WTC11 (cell line): ENCODE data around the gene CEP104. TPM values are rescaled to one million over a fixed set of nuclear protein-coding genes. Genes with fewer than 3 reads are reported as not detected.
A peak's percentile ranks its signal among the peaks of the same experiment; 100 is the strongest.

Experiments used
- CREB1 ChIP-seq: sonication (generic); formaldehyde crosslinking; IDR thresholded peaks from 2 replicates; pipeline ENCODE4 v1.8.0; 2023; ENCODE audit warnings: mild to moderate bottlenecking, missing genetic modification reagents
- FOXK1 ChIP-seq: sonication (generic); formaldehyde crosslinking; IDR thresholded peaks from 2 replicates; pipeline ENCODE4 v1.8.0; 2022; ENCODE audit warnings: mild to moderate bottlenecking, moderate library complexity, missing genetic modification reagents
- IRF2 ChIP-seq: sonication (generic); formaldehyde crosslinking; IDR thresholded peaks from 2 replicates; pipeline ENCODE4 v1.8.0; 2022; ENCODE audit warnings: low read depth, missing genetic modification reagents, borderline replicate concordance
- JUN ChIP-seq: sonication (generic); formaldehyde crosslinking; IDR thresholded peaks from 2 replicates; pipeline ENCODE4 v1.8.0; 2023; ENCODE audit warnings: mild to moderate bottlenecking, missing genetic modification reagents
- KAT7 ChIP-seq: sonication (generic); formaldehyde crosslinking; IDR thresholded peaks from 2 replicates; pipeline ENCODE4 v1.8.1; 2023; ENCODE audit warnings: missing genetic modification reagents, mild to moderate bottlenecking, borderline replicate concordance
- NR1H2 ChIP-seq: sonication (generic); formaldehyde crosslinking; IDR thresholded peaks from 2 replicates; pipeline ENCODE4 v1.9.0; 2021; ENCODE audit warnings: mild to moderate bottlenecking, moderate library complexity, missing genetic modification reagents
- NR2C2 ChIP-seq: sonication (generic); formaldehyde crosslinking; IDR thresholded peaks from 2 replicates; pipeline ENCODE4 v1.8.0; 2022; ENCODE audit warnings: mild to moderate bottlenecking, missing genetic modification reagents
- PRRX2 ChIP-seq: fragments of 250-450 bp; sonication (Bioruptor Pico); IDR thresholded peaks from 2 replicates; pipeline ENCODE4 v1.8.0; 2021; ENCODE audit warnings: mild to moderate bottlenecking
- RELA ChIP-seq: sonication (generic); formaldehyde crosslinking; IDR thresholded peaks from 2 replicates; pipeline ENCODE4 v1.8.1; 2022; ENCODE audit warnings: missing genetic modification reagents, mild to moderate bottlenecking, borderline replicate concordance
- RORB ChIP-seq: fragments of 250-450 bp; sonication (Bioruptor Pico); IDR thresholded peaks from 2 replicates; pipeline ENCODE4 v1.9.0; 2021; ENCODE audit warnings: mild to moderate bottlenecking
- TP53 ChIP-seq: sonication (generic); formaldehyde crosslinking; IDR thresholded peaks from 2 replicates; pipeline ENCODE4 v1.8.1; 2023; ENCODE audit warnings: mild to moderate bottlenecking, missing genetic modification reagents
- ZBTB21 ChIP-seq: sonication (generic); formaldehyde crosslinking; IDR thresholded peaks from 2 replicates; pipeline ENCODE4 v1.8.1; 2023; ENCODE audit warnings: mild to moderate bottlenecking, missing genetic modification reagents, borderline replicate concordance
- ZNF396 ChIP-seq: fragments of 250-450 bp; sonication (Bioruptor Pico); IDR thresholded peaks from 2 replicates; pipeline ENCODE4 v1.8.0; 2021; ENCODE audit warnings: mild to moderate bottlenecking, moderate library complexity, borderline replicate concordance
- ZNF416 ChIP-seq: fragments of 250-450 bp; sonication (Bioruptor Pico); IDR thresholded peaks from 2 replicates; pipeline ENCODE4 v1.9.0; 2021; ENCODE audit warnings: mild to moderate bottlenecking, inconsistent platforms
- ZNF423 ChIP-seq: fragments of 250-450 bp; sonication (Bioruptor Pico); IDR thresholded peaks from 2 replicates; pipeline ENCODE4 v2.1.2; 2022; ENCODE audit warnings: mild to moderate bottlenecking, moderate library complexity
- ZNF512 ChIP-seq: sonication (generic); formaldehyde crosslinking; IDR thresholded peaks from 2 replicates; pipeline ENCODE4 v1.8.1; 2022; ENCODE audit warnings: missing genetic modification reagents, borderline replicate concordance
- total RNA-seq: library from RNA; stranded (reverse); gene quantifications from 3 replicates; pipeline ENCODE4 v1.2.3, GENCODE V29; 2021
- TF ChIP-seq, protein P1 (sequence below): sonication (generic); formaldehyde crosslinking; IDR thresholded peaks from 2 replicates; pipeline ENCODE4 v1.8.1; 2023; ENCODE audit warnings: mild to moderate bottlenecking, missing genetic modification reagents, moderate library complexity
- TF ChIP-seq, protein P2 (sequence below): sonication (generic); formaldehyde crosslinking; IDR thresholded peaks from 2 replicates; pipeline ENCODE4 v1.8.1; 2022; ENCODE audit warnings: mild to moderate bottlenecking, missing genetic modification reagents, moderate library complexity, borderline replicate concordance
- TF ChIP-seq, protein P3 (sequence below): fragments of 250-450 bp; sonication (Bioruptor Pico); IDR thresholded peaks from 2 replicates; pipeline ENCODE4 v1.9.0; 2021; ENCODE audit warnings: mild to moderate bottlenecking
- TF ChIP-seq, protein P4 (sequence below): sonication (generic); formaldehyde crosslinking; IDR thresholded peaks from 2 replicates; pipeline ENCODE4 v1.8.1; 2023; ENCODE audit warnings: mild to moderate bottlenecking, missing genetic modification reagents, moderate library complexity
- TF ChIP-seq, protein P5 (sequence below): sonication (generic); formaldehyde crosslinking; IDR thresholded peaks from 2 replicates; pipeline ENCODE4 v1.8.0; 2022; ENCODE audit warnings: missing genetic modification reagents
- TF ChIP-seq, protein P6 (sequence below): sonication (generic); formaldehyde crosslinking; IDR thresholded peaks from 2 replicates; pipeline ENCODE4 v1.8.0; 2023; ENCODE audit warnings: missing genetic modification reagents, mild to moderate bottlenecking, borderline replicate concordance

Gene CEP104
- total RNA-seq, 1 experiment from 2014 or later = 38.0 TPM

GRCh38 chr1:3796215-3797061, 60.6 kb downstream of the CEP104 start, which contains the start of gene LRRC47 (continued):
- TF ChIP-seq, protein P1, sequence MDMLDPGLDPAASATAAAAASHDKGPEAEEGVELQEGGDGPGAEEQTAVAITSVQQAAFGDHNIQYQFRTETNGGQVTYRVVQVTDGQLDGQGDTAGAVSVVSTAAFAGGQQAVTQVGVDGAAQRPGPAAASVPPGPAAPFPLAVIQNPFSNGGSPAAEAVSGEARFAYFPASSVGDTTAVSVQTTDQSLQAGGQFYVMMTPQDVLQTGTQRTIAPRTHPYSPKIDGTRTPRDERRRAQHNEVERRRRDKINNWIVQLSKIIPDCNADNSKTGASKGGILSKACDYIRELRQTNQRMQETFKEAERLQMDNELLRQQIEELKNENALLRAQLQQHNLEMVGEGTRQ (CRISPR knock-in tag) = 0 out of 2 replicates have a peak, but pooled peaks have one; percentile 45
- TF ChIP-seq TP53 (CRISPR knock-in tag) = no peak
- no peak for TF ChIP-seq ZNF512 (CRISPR knock-in tag)
- no peak for TF ChIP-seq PRRX2 (CRISPR knock-in tag)
- TF ChIP-seq NR1H2 (CRISPR knock-in tag) = no peak
- TF ChIP-seq RELA (CRISPR knock-in tag) = peak; percentile 68; the same call in 1 of the 2 replicates
- TF ChIP-seq ZNF396 (CRISPR knock-in tag) = no peak
- TF ChIP-seq IRF2 (CRISPR knock-in tag) = no peak
- no peak for TF ChIP-seq RORB (CRISPR knock-in tag)
- TF ChIP-seq ZNF423 (CRISPR knock-in tag) = peak; percentile 89
- peak; percentile 94 for TF ChIP-seq FOXK1
- TF ChIP-seq KAT7 (CRISPR knock-in tag) = no peak
- TF ChIP-seq, protein P2, sequence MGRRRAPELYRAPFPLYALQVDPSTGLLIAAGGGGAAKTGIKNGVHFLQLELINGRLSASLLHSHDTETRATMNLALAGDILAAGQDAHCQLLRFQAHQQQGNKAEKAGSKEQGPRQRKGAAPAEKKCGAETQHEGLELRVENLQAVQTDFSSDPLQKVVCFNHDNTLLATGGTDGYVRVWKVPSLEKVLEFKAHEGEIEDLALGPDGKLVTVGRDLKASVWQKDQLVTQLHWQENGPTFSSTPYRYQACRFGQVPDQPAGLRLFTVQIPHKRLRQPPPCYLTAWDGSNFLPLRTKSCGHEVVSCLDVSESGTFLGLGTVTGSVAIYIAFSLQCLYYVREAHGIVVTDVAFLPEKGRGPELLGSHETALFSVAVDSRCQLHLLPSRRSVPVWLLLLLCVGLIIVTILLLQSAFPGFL (CRISPR knock-in tag) = no peak
- no peak for TF ChIP-seq CREB1 (CRISPR knock-in tag)
- TF ChIP-seq, protein P3, sequence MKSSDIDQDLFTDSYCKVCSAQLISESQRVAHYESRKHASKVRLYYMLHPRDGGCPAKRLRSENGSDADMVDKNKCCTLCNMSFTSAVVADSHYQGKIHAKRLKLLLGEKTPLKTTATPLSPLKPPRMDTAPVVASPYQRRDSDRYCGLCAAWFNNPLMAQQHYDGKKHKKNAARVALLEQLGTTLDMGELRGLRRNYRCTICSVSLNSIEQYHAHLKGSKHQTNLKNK (CRISPR knock-in tag) = no peak; the same call in 1 of the 2 replicates
- TF ChIP-seq, protein P4, sequence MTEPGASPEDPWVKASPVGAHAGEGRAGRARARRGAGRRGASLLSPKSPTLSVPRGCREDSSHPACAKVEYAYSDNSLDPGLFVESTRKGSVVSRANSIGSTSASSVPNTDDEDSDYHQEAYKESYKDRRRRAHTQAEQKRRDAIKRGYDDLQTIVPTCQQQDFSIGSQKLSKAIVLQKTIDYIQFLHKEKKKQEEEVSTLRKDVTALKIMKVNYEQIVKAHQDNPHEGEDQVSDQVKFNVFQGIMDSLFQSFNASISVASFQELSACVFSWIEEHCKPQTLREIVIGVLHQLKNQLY (CRISPR knock-in tag) = no peak
- TF ChIP-seq, protein P5, sequence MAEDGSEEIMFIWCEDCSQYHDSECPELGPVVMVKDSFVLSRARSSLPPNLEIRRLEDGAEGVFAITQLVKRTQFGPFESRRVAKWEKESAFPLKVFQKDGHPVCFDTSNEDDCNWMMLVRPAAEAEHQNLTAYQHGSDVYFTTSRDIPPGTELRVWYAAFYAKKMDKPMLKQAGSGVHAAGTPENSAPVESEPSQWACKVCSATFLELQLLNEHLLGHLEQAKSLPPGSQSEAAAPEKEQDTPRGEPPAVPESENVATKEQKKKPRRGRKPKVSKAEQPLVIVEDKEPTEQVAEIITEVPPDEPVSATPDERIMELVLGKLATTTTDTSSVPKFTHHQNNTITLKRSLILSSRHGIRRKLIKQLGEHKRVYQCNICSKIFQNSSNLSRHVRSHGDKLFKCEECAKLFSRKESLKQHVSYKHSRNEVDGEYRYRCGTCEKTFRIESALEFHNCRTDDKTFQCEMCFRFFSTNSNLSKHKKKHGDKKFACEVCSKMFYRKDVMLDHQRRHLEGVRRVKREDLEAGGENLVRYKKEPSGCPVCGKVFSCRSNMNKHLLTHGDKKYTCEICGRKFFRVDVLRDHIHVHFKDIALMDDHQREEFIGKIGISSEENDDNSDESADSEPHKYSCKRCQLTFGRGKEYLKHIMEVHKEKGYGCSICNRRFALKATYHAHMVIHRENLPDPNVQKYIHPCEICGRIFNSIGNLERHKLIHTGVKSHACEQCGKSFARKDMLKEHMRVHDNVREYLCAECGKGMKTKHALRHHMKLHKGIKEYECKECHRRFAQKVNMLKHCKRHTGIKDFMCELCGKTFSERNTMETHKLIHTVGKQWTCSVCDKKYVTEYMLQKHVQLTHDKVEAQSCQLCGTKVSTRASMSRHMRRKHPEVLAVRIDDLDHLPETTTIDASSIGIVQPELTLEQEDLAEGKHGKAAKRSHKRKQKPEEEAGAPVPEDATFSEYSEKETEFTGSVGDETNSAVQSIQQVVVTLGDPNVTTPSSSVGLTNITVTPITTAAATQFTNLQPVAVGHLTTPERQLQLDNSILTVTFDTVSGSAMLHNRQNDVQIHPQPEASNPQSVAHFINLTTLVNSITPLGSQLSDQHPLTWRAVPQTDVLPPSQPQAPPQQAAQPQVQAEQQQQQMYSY (CRISPR knock-in tag) = no peak
- TF ChIP-seq NR2C2 (CRISPR knock-in tag) = peak; percentile 77
- TF ChIP-seq JUN = no peak; the same call in 1 of the 2 replicates
- TF ChIP-seq, protein P6, sequence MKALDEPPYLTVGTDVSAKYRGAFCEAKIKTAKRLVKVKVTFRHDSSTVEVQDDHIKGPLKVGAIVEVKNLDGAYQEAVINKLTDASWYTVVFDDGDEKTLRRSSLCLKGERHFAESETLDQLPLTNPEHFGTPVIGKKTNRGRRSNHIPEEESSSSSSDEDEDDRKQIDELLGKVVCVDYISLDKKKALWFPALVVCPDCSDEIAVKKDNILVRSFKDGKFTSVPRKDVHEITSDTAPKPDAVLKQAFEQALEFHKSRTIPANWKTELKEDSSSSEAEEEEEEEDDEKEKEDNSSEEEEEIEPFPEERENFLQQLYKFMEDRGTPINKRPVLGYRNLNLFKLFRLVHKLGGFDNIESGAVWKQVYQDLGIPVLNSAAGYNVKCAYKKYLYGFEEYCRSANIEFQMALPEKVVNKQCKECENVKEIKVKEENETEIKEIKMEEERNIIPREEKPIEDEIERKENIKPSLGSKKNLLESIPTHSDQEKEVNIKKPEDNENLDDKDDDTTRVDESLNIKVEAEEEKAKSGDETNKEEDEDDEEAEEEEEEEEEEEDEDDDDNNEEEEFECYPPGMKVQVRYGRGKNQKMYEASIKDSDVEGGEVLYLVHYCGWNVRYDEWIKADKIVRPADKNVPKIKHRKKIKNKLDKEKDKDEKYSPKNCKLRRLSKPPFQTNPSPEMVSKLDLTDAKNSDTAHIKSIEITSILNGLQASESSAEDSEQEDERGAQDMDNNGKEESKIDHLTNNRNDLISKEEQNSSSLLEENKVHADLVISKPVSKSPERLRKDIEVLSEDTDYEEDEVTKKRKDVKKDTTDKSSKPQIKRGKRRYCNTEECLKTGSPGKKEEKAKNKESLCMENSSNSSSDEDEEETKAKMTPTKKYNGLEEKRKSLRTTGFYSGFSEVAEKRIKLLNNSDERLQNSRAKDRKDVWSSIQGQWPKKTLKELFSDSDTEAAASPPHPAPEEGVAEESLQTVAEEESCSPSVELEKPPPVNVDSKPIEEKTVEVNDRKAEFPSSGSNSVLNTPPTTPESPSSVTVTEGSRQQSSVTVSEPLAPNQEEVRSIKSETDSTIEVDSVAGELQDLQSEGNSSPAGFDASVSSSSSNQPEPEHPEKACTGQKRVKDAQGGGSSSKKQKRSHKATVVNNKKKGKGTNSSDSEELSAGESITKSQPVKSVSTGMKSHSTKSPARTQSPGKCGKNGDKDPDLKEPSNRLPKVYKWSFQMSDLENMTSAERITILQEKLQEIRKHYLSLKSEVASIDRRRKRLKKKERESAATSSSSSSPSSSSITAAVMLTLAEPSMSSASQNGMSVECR (CRISPR knock-in tag) = no peak; the same call in 1 of the 2 replicates
- no peak for TF ChIP-seq ZNF416 (CRISPR knock-in tag)
- no peak; the same call in 1 of the 2 replicates for TF ChIP-seq ZBTB21 (CRISPR knock-in tag)
